ENCODE data around the gene TEC. TPM values are rescaled to one million over a fixed set of nuclear protein-coding genes. Genes with fewer than 3 reads are reported as not detected.
"Not testable (repeated sequence)": the region's sequence is repeated elsewhere in the genome, so short reads cannot be mapped to it uniquely, and the experiment has no call there.

Gene TEC
- total RNA-seq, 2 donors from 2014 or later, result 4.5 to 12.8 TPM

- H3K4me3 ChIP-seq, result no peak overlapping the region
- DNase-seq (ENCODE audit: low spot score) (no peak), ATAC-seq (ENCODE audit: insufficient number of reproducible peaks, low FRiP score, low read depth) (no peak)
- no peaks in the 10 kb centered on the region for H3K4me1 ChIP-seq (ENCODE audit: control insufficient read depth in 1 of 2, low read depth in 2 of 2)
- H3K27me3 ChIP-seq (replicated peaks; ENCODE audit: insufficient read depth), result no peaks in the 10 kb centered on the region
- H3K9me3 ChIP-seq, result no peaks in the 10 kb centered on the region
- no peak overlapping the region for H3K27ac ChIP-seq
- no peak for TF ChIP-seq CTCF (IDR thresholded peaks at IDR 0.05)
- no peaks in the 10 kb centered on the region for H3K36me3 ChIP-seq
Measured at GRCh38 chr4:48189731-48190130, 79.9 kb downstream of the TEC start.

GRCh38 chr4:48188390-48188789 is 81.2 kb downstream of the TEC start:
- TF ChIP-seq CTCF (IDR thresholded peaks at IDR 0.05), result no peak
- Histone ChIP-seq H3K4me3 (no peak overlapping the region), H3K27ac (no peak overlapping the region), H3K4me1 (ENCODE audit: control insufficient read depth in 1 of 2, low read depth in 2 of 2) (no peaks in the 10 kb centered on the region), H3K9me3 (no peaks in the 10 kb centered on the region), H3K36me3 (no peaks in the 10 kb centered on the region), H3K27me3 (replicated peaks; ENCODE audit: insufficient read depth) (no peaks in the 10 kb centered on the region)
- ATAC-seq (ENCODE audit: insufficient number of reproducible peaks, low FRiP score, low read depth) (no peak), DNase-seq (ENCODE audit: low spot score) (no peak)

- H3K9me3 ChIP-seq, result no peaks in the 10 kb centered on the region
- TF ChIP-seq CTCF (IDR thresholded peaks at IDR 0.05), result no peak
- H3K36me3 ChIP-seq, result no peaks in the 10 kb centered on the region
- no peak overlapping the region for H3K4me3 ChIP-seq
- no peak for DNase-seq (ENCODE audit: low spot score)
- no peak overlapping the region for H3K27ac ChIP-seq
- no peaks in the 10 kb centered on the region for H3K4me1 ChIP-seq (ENCODE audit: control insufficient read depth in 1 of 2, low read depth in 2 of 2)
- no peaks in the 10 kb centered on the region for H3K27me3 ChIP-seq (replicated peaks; ENCODE audit: insufficient read depth)
- ATAC-seq (ENCODE audit: insufficient number of reproducible peaks, low FRiP score, low read depth), result no peak
Measured at GRCh38 chr4:48187813-48188212, 81.8 kb downstream of the TEC start.

GRCh38 chr4:48187066-48187465 is 82.6 kb downstream of the TEC start:
- not testable (repeated sequence) for H3K36me3 ChIP-seq; ATAC-seq (ENCODE audit: insufficient number of reproducible peaks, low FRiP score, low read depth); H3K9me3 ChIP-seq; H3K4me3 ChIP-seq; H3K4me1 ChIP-seq (ENCODE audit: control insufficient read depth in 1 of 2, low read depth in 2 of 2); H3K27me3 ChIP-seq (replicated peaks; ENCODE audit: insufficient read depth); DNase-seq (ENCODE audit: low spot score); H3K27ac ChIP-seq

GRCh38 chr4:48186394-48186793 is 83.2 kb downstream of the TEC start:
- not testable (repeated sequence) for ATAC-seq (ENCODE audit: insufficient number of reproducible peaks, low FRiP score, low read depth); H3K36me3 ChIP-seq; DNase-seq (ENCODE audit: low spot score)

GRCh38 chr4:48184882-48185281 is 84.8 kb downstream of the TEC start:
- no peak for DNase-seq (ENCODE audit: low spot score)

More at GRCh38 chr4:48186394-48186793, 83.2 kb downstream of the TEC start:
- H3K27ac ChIP-seq; H3K27me3 ChIP-seq (replicated peaks; ENCODE audit: insufficient read depth); H3K9me3 ChIP-seq; H3K4me1 ChIP-seq (ENCODE audit: control insufficient read depth in 1 of 2, low read depth in 2 of 2); H3K4me3 ChIP-seq: not testable (repeated sequence)

More at GRCh38 chr4:48184882-48185281, 84.8 kb downstream of the TEC start:
- Histone ChIP-seq H3K4me3 (no peak overlapping the region), H3K4me1 (ENCODE audit: control insufficient read depth in 1 of 2, low read depth in 2 of 2) (no peaks in the 10 kb centered on the region), H3K9me3 (no peaks in the 10 kb centered on the region), H3K27me3 (replicated peaks; ENCODE audit: insufficient read depth) (no peaks in the 10 kb centered on the region), H3K27ac (no peak overlapping the region), H3K36me3 (no peaks in the 10 kb centered on the region)
- TF ChIP-seq CTCF (IDR thresholded peaks at IDR 0.05), result no peak
- no peak for ATAC-seq (ENCODE audit: insufficient number of reproducible peaks, low FRiP score, low read depth)

All from thoracic aorta (tissue), 2 donors.